Large intestine (tissue), 3 donors: ENCODE data around the gene TMOD2. TPM values are rescaled to one million over a fixed set of nuclear protein-coding genes. Genes with fewer than 3 reads are reported as not detected.

Source experiments
- DNase-seq, 2 donors: peaks; one replicate each; pipeline versions ENCODE4 v3.0.0 to v3.0.0-alpha.2; 2013
- H3K27ac ChIP-seq: one replicate; pipeline ENCODE4 v1.5.1; 2013; ENCODE audit warnings: low read length
- H3K27me3 ChIP-seq: 2 replicates; pipeline ENCODE4 v1.6.1; 2013; ENCODE audit warnings: low read length; ENCODE audit not compliant: control insufficient read depth, insufficient read depth
- H3K36me3 ChIP-seq: 2 replicates; pipeline ENCODE4 v1.6.1; 2013; ENCODE audit warnings: low read length; ENCODE audit not compliant: control insufficient read depth, insufficient read depth
- H3K4me1 ChIP-seq: one replicate; pipeline ENCODE4 v1.6.1; 2013; ENCODE audit warnings: low read length; ENCODE audit not compliant: control insufficient read depth, insufficient read depth
- H3K4me3 ChIP-seq: one replicate; pipeline ENCODE4 v1.5.1; 2013; ENCODE audit warnings: low read length
- H3K9me3 ChIP-seq: one replicate; pipeline ENCODE4 v1.6.1; 2013; ENCODE audit warnings: mild to moderate bottlenecking, low read depth, low read length, moderate library complexity; ENCODE audit not compliant: control insufficient read depth
- WGBS: methylation state at CpG from one replicate; pipeline ENCODE4 v1.1.5; 2013; ENCODE audit warnings: low lambda C conversion rate; ENCODE audit not compliant: insufficient coverage; 5-methylcytosine and 5-hydroxymethylcytosine counted together
- polyA plus RNA-seq: library from polyadenylated mRNA; unstranded; fragments of 120-200 nt; gene quantifications from one replicate; pipeline ENCODE4 v1.2.1, GENCODE V29; 2013

The TMOD2 gene
- polyA plus RNA-seq, 1 donor = 12.4 TPM

- H3K9me3 ChIP-seq = no peaks in the 10 kb centered on the region
- no peaks in the 10 kb centered on the region for H3K4me1 ChIP-seq
- no peaks in the 10 kb centered on the region for H3K36me3 ChIP-seq
- DNase-seq = no peak
- H3K4me3 ChIP-seq = no peak overlapping the region
- no peaks in the 10 kb centered on the region for H3K27me3 ChIP-seq
- no peak overlapping the region for H3K27ac ChIP-seq
- 100% methylated on average over 1 of the region's 2 CpGs for WGBS
These were observed 102.6 kb downstream of the TMOD2 start for GRCh38 chr15:51853998-51854397.

GRCh38 chr15:51855612-51856011 lies 104.2 kb downstream of the TMOD2 start:
- no peak overlapping the region for H3K4me3 ChIP-seq
- no peaks in the 10 kb centered on the region for H3K9me3 ChIP-seq

GRCh38 chr15:51856714-51857380 lies 105.5 kb downstream of the TMOD2 start:
- H3K9me3 ChIP-seq = no peaks in the 10 kb centered on the region
- DNase-seq = no peak
- WGBS = 100% methylated on average over 2 of the region's 5 CpGs
- no peak overlapping the region for H3K4me3 ChIP-seq
- no peaks in the 10 kb centered on the region for H3K36me3 ChIP-seq
- no peak overlapping the region for H3K27ac ChIP-seq
- no peaks in the 10 kb centered on the region for H3K27me3 ChIP-seq
- no peaks in the 10 kb centered on the region for H3K4me1 ChIP-seq

More at GRCh38 chr15:51855612-51856011, 104.2 kb downstream of the TMOD2 start:
- no CpG with 5 or more reads among the region's 1 CpG for WGBS
- Histone ChIP-seq H3K4me1 (no peaks in the 10 kb centered on the region), H3K36me3 (no peaks in the 10 kb centered on the region), H3K27me3 (no peaks in the 10 kb centered on the region), H3K27ac (no peak overlapping the region)
- DNase-seq = no peak

GRCh38 chr15:51861557-51862359 lies 110.4 kb downstream of the TMOD2 start:
- no peak overlapping the region for H3K27ac ChIP-seq
- DNase-seq = no peak
- H3K4me1 ChIP-seq = no peaks in the 10 kb centered on the region
- no peak overlapping the region for H3K4me3 ChIP-seq
- WGBS = no CpG with 5 or more reads among the region's 10 CpGs
- no peaks in the 10 kb centered on the region for H3K9me3 ChIP-seq
- peaks cover 32% of the 10 kb centered on the region for H3K36me3 ChIP-seq
- H3K27me3 ChIP-seq = no peaks in the 10 kb centered on the region

GRCh38 chr15:51863131-51863530 lies 111.7 kb downstream of the TMOD2 start:
- H3K9me3 ChIP-seq = no peaks in the 10 kb centered on the region
- no peaks in the 10 kb centered on the region for H3K4me1 ChIP-seq
- DNase-seq = no peak
- no peak overlapping the region for H3K27ac ChIP-seq
- no peak overlapping the region for H3K4me3 ChIP-seq
- H3K27me3 ChIP-seq = no peaks in the 10 kb centered on the region
- peaks cover 36% of the 10 kb centered on the region for H3K36me3 ChIP-seq
- WGBS = 100% methylated on average over 1 of the region's 2 CpGs

GRCh38 chr15:51864408-51865056 lies 113.1 kb downstream of the TMOD2 start:
- H3K4me1 ChIP-seq = no peaks in the 10 kb centered on the region
- H3K27me3 ChIP-seq = no peaks in the 10 kb centered on the region
- no peak overlapping the region for H3K4me3 ChIP-seq
- H3K27ac ChIP-seq = no peak overlapping the region
- DNase-seq = no peak
- 90% methylated on average over 2 of the region's 4 CpGs for WGBS
- peaks cover 39% of the 10 kb centered on the region for H3K36me3 ChIP-seq
- no peaks in the 10 kb centered on the region for H3K9me3 ChIP-seq

- Histone ChIP-seq H3K36me3 (peaks cover 47% of the 10 kb centered on the region), H3K4me3 (no peak overlapping the region), H3K27me3 (no peaks in the 10 kb centered on the region), H3K27ac (no peak overlapping the region), H3K9me3 (no peaks in the 10 kb centered on the region), H3K4me1 (no peaks in the 10 kb centered on the region)
- DNase-seq = no peak
- WGBS = 71% methylated on average over 1 of the region's 1 CpG
These were observed 113.9 kb downstream of the TMOD2 start for GRCh38 chr15:51865317-51865716.

Other genes with a start within 250 kb of the TMOD2 start
- 66.9 TPM for gene DMXL2, start 128.8 kb upstream of the TMOD2 start, polyA plus RNA-seq
- gene SCG3, start 70.1 kb upstream of the TMOD2 start, polyA plus RNA-seq = 10.0 TPM
- 14.0 TPM for gene LYSMD2, start 13.9 kb upstream of the TMOD2 start, polyA plus RNA-seq
- 44.0 TPM for gene TMOD3, start 78.1 kb downstream of the TMOD2 start, polyA plus RNA-seq
- 21.0 TPM for gene LEO1, start 220.2 kb downstream of the TMOD2 start, polyA plus RNA-seq